Smooth muscle cell (in vitro differentiated cells): ENCODE measurements around the gene CHST15. TPM values are rescaled to one million over a fixed set of nuclear protein-coding genes. Genes with fewer than 3 reads are reported as not detected.

ENCODE experiments used
- DNase-seq: peaks from one replicate; lab custom pipeline; 2025; ENCODE audit not compliant: unreplicated experiment; lab: John Stamatoyannopoulos, UW
- H2AFZ ChIP-seq: fragments of 200-600 bp; sonication (generic); 2 replicates; pipeline ENCODE4 v1.6.0; 2016; ENCODE audit warnings: antibody characterized with exemption, low read depth, mild to moderate bottlenecking
- H3F3A ChIP-seq: fragments of 200-600 bp; sonication (generic); 2 replicates; pipeline ENCODE4 v1.6.0; 2017; ENCODE audit warnings: antibody characterized with exemption, low read depth
- H3K27ac ChIP-seq: fragments of 200-600 bp; sonication (generic); 2 replicates; pipeline ENCODE4 v1.5.1; 2016; ENCODE audit warnings: low read depth, mild to moderate bottlenecking
- H3K27me3 ChIP-seq: fragments of 200-600 bp; sonication (generic); 2 replicates; pipeline ENCODE4 v1.6.1; 2016; ENCODE audit warnings: low read depth, mild to moderate bottlenecking
- H3K36me3 ChIP-seq: fragments of 200-600 bp; sonication (generic); 2 replicates; pipeline ENCODE4 v1.5.1; 2016; ENCODE audit warnings: low read depth
- H3K4me1 ChIP-seq: fragments of 200-600 bp; sonication (generic); 2 replicates; pipeline ENCODE4 v1.5.1; 2016; ENCODE audit warnings: low read depth
- H3K4me2 ChIP-seq: fragments of 200-600 bp; sonication (generic); 2 replicates; pipeline ENCODE4 v1.6.0; 2016; ENCODE audit warnings: mild to moderate bottlenecking
- H3K4me3 ChIP-seq: fragments of 200-600 bp; sonication (generic); 2 replicates; pipeline ENCODE4 v1.5.1; 2016; ENCODE audit warnings: mild to moderate bottlenecking
- H3K79me2 ChIP-seq: fragments of 200-600 bp; sonication (generic); 2 replicates; pipeline ENCODE4 v1.6.0; 2016; ENCODE audit warnings: low read depth, mild to moderate bottlenecking
- H3K9ac ChIP-seq: fragments of 200-600 bp; sonication (generic); 2 replicates; pipeline ENCODE4 v1.6.0; 2016; ENCODE audit warnings: low read depth
- H3K9me3 ChIP-seq: fragments of 200-600 bp; sonication (generic); replicated peaks from 2 replicates; pipeline ENCODE4 v1.5.1; 2016; ENCODE audit warnings: low read depth
- H4K20me1 ChIP-seq: fragments of 200-600 bp; sonication (generic); 2 replicates; pipeline ENCODE4 v1.6.0; 2016; ENCODE audit warnings: low read depth
- CTCF ChIP-seq: fragments of 200-600 bp; sonication (generic); IDR thresholded peaks from 2 replicates; pipeline ENCODE4 v1.5.1; 2017; ENCODE audit warnings: borderline replicate concordance, mild to moderate bottlenecking, antibody characterized with exemption; ENCODE audit not compliant: insufficient read depth, poor library complexity, severe bottlenecking
- WGBS: methylation state at CpG from one replicate; pipeline ENCODE4 v1.1.7; 2016; ENCODE audit warnings: low lambda C conversion rate; 5-methylcytosine and 5-hydroxymethylcytosine counted together
- polyA plus RNA-seq: library from polyadenylated mRNA; unstranded; fragments of >200 nt; fragmentation: Nextera tagmentation; extraction: Ambion mirVana; gene quantifications from 2 replicates; pipeline ENCODE4 v1.2.1, GENCODE V29; 2016
- total RNA-seq: library from RNA; depleted of rRNA; stranded (reverse); fragments of >200 nt; gene quantifications from 2 replicates; pipeline ENCODE4 v1.2.3, GENCODE V29; 2014

CHST15 gene
- total and polyA plus RNA-seq, 2 experiments from 2014 or later = 14.1 to 20.4 TPM

- peaks cover 46% of the 10 kb centered on the region for H3K79me2 ChIP-seq
- no peak for TF ChIP-seq CTCF
- WGBS = 95% methylated on average over 7 of the region's 7 CpGs
- no peaks in the 10 kb centered on the region for H3K27me3 ChIP-seq
- no peaks in the 10 kb centered on the region for H3F3A ChIP-seq
- H3K4me3 ChIP-seq = no peak overlapping the region
- no peak overlapping the region for H3K27ac ChIP-seq
- H4K20me1 ChIP-seq = peaks cover 100% of the 10 kb centered on the region
- H3K4me1 ChIP-seq = no peaks in the 10 kb centered on the region
- DNase-seq = no peak
- no peaks in the 10 kb centered on the region for H3K9me3 ChIP-seq
- H2AFZ ChIP-seq = no peak overlapping the region
- no peak overlapping the region for H3K9ac ChIP-seq
- H3K36me3 ChIP-seq = no peaks in the 10 kb centered on the region
- H3K4me2 ChIP-seq = no peak overlapping the region
Observed at GRCh38 chr10:124085680-124086079, 7.7 kb downstream of the CHST15 start.

DNA sequence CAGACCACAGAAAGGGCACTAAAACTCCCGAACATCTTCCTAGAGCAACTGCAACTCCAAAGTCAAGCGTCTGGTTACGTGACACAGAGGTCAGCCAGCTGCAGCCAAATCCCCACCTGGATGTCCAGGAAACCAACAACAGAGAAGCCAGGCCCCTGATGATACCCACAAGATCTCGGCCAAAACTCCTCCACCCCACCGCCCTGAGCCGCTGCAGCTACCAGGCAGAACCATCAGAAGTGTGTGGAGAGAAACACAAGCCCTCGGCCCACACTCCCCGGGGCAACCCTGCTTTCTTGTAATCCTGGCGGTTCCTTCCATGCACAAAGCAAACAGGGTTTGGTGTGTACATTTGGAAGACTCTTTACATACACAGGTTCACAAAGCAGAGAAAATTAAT lies 8.7 kb downstream of the CHST15 start:
- Histone ChIP-seq H3K4me3 (no peak overlapping the region), H3K4me1 (no peaks in the 10 kb centered on the region), H3F3A (no peaks in the 10 kb centered on the region), H3K79me2 (peaks cover 50% of the 10 kb centered on the region), H2AFZ (no peak overlapping the region), H4K20me1 (peaks cover 100% of the 10 kb centered on the region), H3K4me2 (no peak overlapping the region), H3K27ac (no peak overlapping the region), H3K36me3 (no peaks in the 10 kb centered on the region), H3K27me3 (no peaks in the 10 kb centered on the region), H3K9ac (no peak overlapping the region), H3K9me3 (no peaks in the 10 kb centered on the region)
- DNase-seq = no peak
- TF ChIP-seq CTCF = no peak
- WGBS = 94% methylated on average over 9 of the region's 9 CpGs

DNA sequence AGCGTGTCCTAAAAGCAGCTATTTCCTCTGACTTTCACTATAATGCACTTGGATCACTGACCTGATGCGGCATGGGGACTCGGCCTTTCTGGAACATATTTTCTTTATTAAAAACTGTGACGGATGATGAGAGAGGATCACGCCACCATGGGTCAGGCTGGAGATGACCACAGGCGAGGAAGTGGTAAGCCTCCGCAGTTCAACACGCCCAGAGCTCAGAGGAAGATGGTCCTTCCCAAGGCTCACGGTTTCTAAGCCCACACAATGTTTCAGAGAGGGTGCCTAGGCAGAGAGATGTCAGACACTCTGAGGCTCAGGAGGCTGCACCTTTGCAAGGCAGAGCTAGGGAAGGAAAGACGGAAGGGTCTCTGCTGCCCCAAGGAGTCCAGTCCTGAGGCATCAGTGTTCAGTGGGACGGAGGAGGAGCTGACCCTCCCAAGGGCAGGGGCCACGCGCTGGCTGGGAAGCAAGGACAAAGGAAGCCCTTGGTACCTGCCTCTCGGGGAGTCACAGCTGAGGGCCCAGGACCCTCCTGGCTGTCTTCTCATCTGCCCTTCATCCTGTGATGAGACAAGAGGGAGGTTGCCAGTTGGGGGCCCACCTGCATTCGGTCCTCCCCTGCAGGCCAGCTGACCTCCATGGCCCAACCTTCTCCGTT lies 9.5 kb downstream of the CHST15 start:
- H3K79me2 ChIP-seq = peaks cover 55% of the 10 kb centered on the region
- H3K4me1 ChIP-seq = no peaks in the 10 kb centered on the region
- H3K27ac ChIP-seq = no peak overlapping the region
- no peak for DNase-seq
- H3K9ac ChIP-seq = no peak overlapping the region
- peaks cover 100% of the 10 kb centered on the region for H4K20me1 ChIP-seq
- H3K36me3 ChIP-seq = no peaks in the 10 kb centered on the region
- 96% methylated on average over 16 of the region's 16 CpGs for WGBS
- TF ChIP-seq CTCF = no peak
- H3K4me3 ChIP-seq = no peak overlapping the region
- no peak overlapping the region for H2AFZ ChIP-seq
- H3K4me2 ChIP-seq = no peak overlapping the region
- H3K27me3 ChIP-seq = no peaks in the 10 kb centered on the region
- H3K9me3 ChIP-seq = no peaks in the 10 kb centered on the region
- H3F3A ChIP-seq = no peaks in the 10 kb centered on the region
